EL (cell line): ENCODE data around the gene SLC1A5.
"Not testable (repeated sequence)": the region's sequence is repeated elsewhere in the genome, so short reads cannot be mapped to it uniquely, and the experiment has no call there.

Source experiments
- DNase-seq: peaks from one replicate; pipeline ENCODE4 v3.0.0-alpha.2; 2016

Gene SLC1A5

GRCh38 chr19:46788262-46788967 is at the start of gene SLC1A5:
Gene SLC1A5, minus strand, starts transcription at chr19:46788594. Its CDS starts 629 bp downstream, at chr19:46787965.
- DNase-seq: peak; percentile 99

GRCh38 chr19:46838160-46838559 is 49.8 kb upstream of the SLC1A5 start:
- DNase-seq: no peak

GRCh38 chr19:46834984-46835383 is 46.6 kb upstream of the SLC1A5 start:
- DNase-seq: no peak

GRCh38 chr19:46834121-46834520 is 45.7 kb upstream of the SLC1A5 start:
- no peak for DNase-seq

GRCh38 chr19:46830864-46831263 is 42.5 kb upstream of the SLC1A5 start:
- DNase-seq: no peak

- DNase-seq: peak; percentile 50
Observed at GRCh38 chr19:46828484-46828883, 40.1 kb upstream of the SLC1A5 start.

GRCh38 chr19:46825731-46826055 is 37.3 kb upstream of the SLC1A5 start:
- no peak for DNase-seq

- DNase-seq: no peak
Observed at GRCh38 chr19:46824890-46825730, 36.7 kb upstream of the SLC1A5 start.

GRCh38 chr19:46823049-46823448 is 34.7 kb upstream of the SLC1A5 start:
- DNase-seq: no peak

GRCh38 chr19:46822410-46822787 is 34.0 kb upstream of the SLC1A5 start:
- DNase-seq: not testable (repeated sequence)

GRCh38 chr19:46821512-46822409 is 33.4 kb upstream of the SLC1A5 start:
- no peak for DNase-seq

- DNase-seq: peak; percentile 52
Observed at GRCh38 chr19:46818812-46819211, 30.4 kb upstream of the SLC1A5 start.

- no peak for DNase-seq
Observed at GRCh38 chr19:46815833-46816627, 27.6 kb upstream of the SLC1A5 start.

GRCh38 chr19:46813839-46814358 is 25.5 kb upstream of the SLC1A5 start:
- DNase-seq: peak; percentile 58

GRCh38 chr19:46812977-46813838 is 24.8 kb upstream of the SLC1A5 start:
- DNase-seq: no peak

GRCh38 chr19:46809534-46810272 is 21.3 kb upstream of the SLC1A5 start:
- no peak for DNase-seq

- no peak for DNase-seq
Observed at GRCh38 chr19:46806656-46807055, 18.3 kb upstream of the SLC1A5 start.

GRCh38 chr19:46804432-46804831 is 16.0 kb upstream of the SLC1A5 start:
- DNase-seq: not testable (repeated sequence)

- no peak for DNase-seq
Observed at GRCh38 chr19:46803555-46803954, 15.2 kb upstream of the SLC1A5 start.

GRCh38 chr19:46802152-46802551 is 13.8 kb upstream of the SLC1A5 start:
- DNase-seq: no peak
